PC-9 (cell line): ENCODE measurements around the gene ZFYVE27.

Source experiments
- EZH2 ChIP-seq: fragments of 200-600 bp; sonication (generic); IDR thresholded peaks from 2 replicates; pipeline ENCODE4 v1.8.0; 2017; ENCODE audit warnings: antibody characterized with exemption, low read depth
- TF ChIP-seq, protein P1 (sequence below): fragments of 200-600 bp; sonication (generic); conservative IDR thresholded peaks from 2 replicates; pipeline ENCODE4 v1.6.1; 2017; ENCODE audit warnings: mixed run types, antibody characterized with exemption, mild to moderate bottlenecking, moderate library complexity

DNA sequence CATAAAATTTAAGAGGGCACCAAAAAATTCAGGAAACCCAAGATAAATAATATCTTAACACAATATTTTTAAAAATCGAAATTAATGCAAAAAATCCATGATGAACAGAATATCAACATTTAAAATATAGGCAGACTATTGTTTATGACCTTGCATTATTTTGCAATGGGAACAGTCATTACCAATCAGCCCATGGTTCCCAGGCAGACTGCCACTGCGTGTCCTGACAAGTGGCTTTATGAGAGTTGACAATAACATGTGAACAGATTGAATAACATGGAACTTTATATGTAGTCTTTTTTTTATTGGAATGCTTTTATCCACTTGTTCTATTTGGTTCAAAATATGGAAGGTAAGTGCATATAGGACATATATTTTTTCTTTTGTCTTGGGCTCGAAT lies 46.8 kb upstream of the ZFYVE27 start:
- TF ChIP-seq, protein P1, sequence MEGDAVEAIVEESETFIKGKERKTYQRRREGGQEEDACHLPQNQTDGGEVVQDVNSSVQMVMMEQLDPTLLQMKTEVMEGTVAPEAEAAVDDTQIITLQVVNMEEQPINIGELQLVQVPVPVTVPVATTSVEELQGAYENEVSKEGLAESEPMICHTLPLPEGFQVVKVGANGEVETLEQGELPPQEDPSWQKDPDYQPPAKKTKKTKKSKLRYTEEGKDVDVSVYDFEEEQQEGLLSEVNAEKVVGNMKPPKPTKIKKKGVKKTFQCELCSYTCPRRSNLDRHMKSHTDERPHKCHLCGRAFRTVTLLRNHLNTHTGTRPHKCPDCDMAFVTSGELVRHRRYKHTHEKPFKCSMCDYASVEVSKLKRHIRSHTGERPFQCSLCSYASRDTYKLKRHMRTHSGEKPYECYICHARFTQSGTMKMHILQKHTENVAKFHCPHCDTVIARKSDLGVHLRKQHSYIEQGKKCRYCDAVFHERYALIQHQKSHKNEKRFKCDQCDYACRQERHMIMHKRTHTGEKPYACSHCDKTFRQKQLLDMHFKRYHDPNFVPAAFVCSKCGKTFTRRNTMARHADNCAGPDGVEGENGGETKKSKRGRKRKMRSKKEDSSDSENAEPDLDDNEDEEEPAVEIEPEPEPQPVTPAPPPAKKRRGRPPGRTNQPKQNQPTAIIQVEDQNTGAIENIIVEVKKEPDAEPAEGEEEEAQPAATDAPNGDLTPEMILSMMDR, result no peak
- no peak for TF ChIP-seq EZH2
